Superior temporal gyrus (tissue), 1 donor: ENCODE data around the gene NELL2.
"Not testable (repeated sequence)": the region's sequence is repeated elsewhere in the genome, so short reads cannot be mapped to it uniquely, and the experiment has no call there.

ENCODE experiments used
- DNase-seq: peaks from one replicate; pipeline ENCODE4 v3.0.0-alpha.2; 2016; ENCODE audit errors: extremely low spot score

Gene NELL2

GRCh38 chr12:44875954-44876543, at the start of gene NELL2:
NELL2 (minus strand) TSS chr12:44876315; CDS start chr12:44875869, 446 bp downstream.
- peak; percentile 38 for DNase-seq

GRCh38 chr12:44921736-44922135, 45.6 kb upstream of the NELL2 start:
- no peak for DNase-seq

GRCh38 chr12:44917141-44917540, 41.0 kb upstream of the NELL2 start:
- DNase-seq, result no peak

- DNase-seq, result no peak
Measured at GRCh38 chr12:44915958-44916357, 39.8 kb upstream of the NELL2 start.

- DNase-seq, result no peak
Measured at GRCh38 chr12:44904321-44904720, 28.2 kb upstream of the NELL2 start.

- DNase-seq, result not testable (repeated sequence)
Measured at GRCh38 chr12:44898108-44898507, 22.0 kb upstream of the NELL2 start.

GRCh38 chr12:44889926-44890325, 13.8 kb upstream of the NELL2 start:
- no peak for DNase-seq

GRCh38 chr12:44889162-44889561, 13.0 kb upstream of the NELL2 start:
- DNase-seq, result no peak

- DNase-seq, result no peak
Measured at GRCh38 chr12:44885902-44886301, 9.8 kb upstream of the NELL2 start.

- no peak for DNase-seq
Measured at GRCh38 chr12:44881197-44881596, 5.1 kb upstream of the NELL2 start.

- DNase-seq, result no peak
Measured at GRCh38 chr12:44876544-44877410, 662 bp upstream of the NELL2 start.

- DNase-seq, result peak; percentile 37
Measured at GRCh38 chr12:44875417-44875953, 630 bp downstream of the NELL2 start.

- DNase-seq, result peak; percentile 47
Measured at GRCh38 chr12:44874981-44875416, 1.1 kb downstream of the NELL2 start.

GRCh38 chr12:44873898-44874297, 2.2 kb downstream of the NELL2 start:
- DNase-seq, result peak; percentile 63

- DNase-seq, result no peak
Measured at GRCh38 chr12:44869503-44869902, 6.6 kb downstream of the NELL2 start.

GRCh38 chr12:44863867-44864266, 12.2 kb downstream of the NELL2 start:
- DNase-seq, result no peak

GRCh38 chr12:44859998-44860689, 16.0 kb downstream of the NELL2 start:
- no peak for DNase-seq

GRCh38 chr12:44858226-44858855, 17.8 kb downstream of the NELL2 start:
- DNase-seq, result no peak

GRCh38 chr12:44852483-44852882, 23.6 kb downstream of the NELL2 start:
- no peak for DNase-seq

GRCh38 chr12:44851586-44851985, 24.5 kb downstream of the NELL2 start:
- DNase-seq, result peak; percentile 69

GRCh38 chr12:44848703-44849085, 27.4 kb downstream of the NELL2 start:
- no peak for DNase-seq
